ENCODE results near the gene NRXN3.

Gene NRXN3

GRCh38 chr14:79575032-79575431 lies 1404.9 kb downstream of the NRXN3 start:
- DNase-seq: no peak

DNA sequence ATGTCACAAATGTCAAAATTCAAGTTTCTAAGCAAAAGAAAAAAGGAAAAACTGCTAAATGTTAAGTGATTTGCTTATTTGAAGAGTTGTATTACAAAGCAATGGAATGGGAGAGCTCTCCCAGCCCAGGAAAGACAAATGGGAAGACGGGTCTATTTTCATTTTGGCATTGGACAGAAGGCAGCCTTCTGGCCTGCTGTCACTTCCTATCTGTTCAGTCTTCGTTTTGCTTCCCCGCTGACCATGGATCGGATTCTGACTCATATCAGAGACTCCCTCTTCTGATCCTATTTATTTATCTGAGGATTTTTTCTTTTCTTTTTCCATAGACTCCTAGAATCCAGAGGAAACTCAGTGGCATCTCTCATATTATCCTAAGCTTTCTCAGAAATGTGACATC lies 1406.3 kb downstream of the NRXN3 start:
- no peak for DNase-seq

DNA sequence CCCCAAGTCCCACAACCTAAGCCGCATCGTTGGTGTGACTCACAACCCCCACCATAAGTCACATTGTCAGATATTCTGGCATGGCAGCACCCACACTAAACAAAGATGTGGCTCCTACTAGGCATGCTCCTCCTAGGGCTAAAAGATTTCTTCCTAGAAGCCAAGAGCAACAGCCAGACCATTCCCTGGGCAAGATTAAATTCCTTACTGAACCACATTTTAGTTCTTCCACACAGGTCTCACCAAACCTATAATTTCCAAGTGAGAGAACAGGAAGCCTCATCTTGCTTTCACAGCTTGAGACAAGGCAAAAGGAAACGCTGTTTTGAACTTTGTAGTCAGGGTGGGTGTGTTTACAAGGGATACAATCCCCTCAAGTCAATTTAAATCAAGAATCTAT lies 1408.3 kb downstream of the NRXN3 start:
- DNase-seq: no peak

DNA sequence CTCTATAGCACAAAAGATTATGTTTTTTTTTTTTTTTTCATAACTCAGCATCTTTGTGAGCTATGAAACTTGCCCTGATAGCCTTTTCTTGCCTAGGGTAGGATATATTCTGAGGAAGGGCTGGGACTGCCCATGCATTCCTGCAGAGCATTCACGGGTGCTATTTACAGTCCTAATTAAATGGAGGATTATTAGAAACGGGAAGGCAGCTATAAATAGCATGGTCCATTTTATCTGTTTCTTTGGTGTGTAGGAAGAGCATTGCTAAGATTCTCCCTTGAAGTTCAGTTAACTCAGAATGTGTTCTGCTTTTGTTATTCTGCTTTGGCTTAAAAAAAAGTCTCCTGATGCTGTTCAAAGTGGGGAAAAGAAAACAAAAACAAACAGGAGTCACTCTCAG lies 1410.2 kb downstream of the NRXN3 start:
- DNase-seq: no peak

DNA sequence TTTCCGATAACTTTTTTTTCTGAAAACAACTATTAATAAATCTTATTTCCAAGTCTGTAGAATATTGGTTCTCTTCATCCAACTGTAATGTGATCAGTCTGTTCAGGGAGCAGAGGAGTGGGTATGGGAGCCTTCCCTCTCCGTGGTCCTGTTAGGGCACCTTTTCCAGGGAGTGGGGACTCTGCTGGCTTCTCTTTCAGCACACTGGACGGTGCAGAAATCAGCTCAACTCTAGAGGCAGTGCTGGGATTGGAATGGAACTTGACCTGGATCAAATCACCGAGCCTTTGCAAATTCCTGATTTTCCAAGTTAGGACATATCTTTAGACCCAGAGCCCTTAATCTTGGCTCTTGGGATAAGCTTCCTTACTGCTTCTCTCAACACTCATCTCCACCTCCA lies 1410.7 kb downstream of the NRXN3 start:
- no peak for DNase-seq

GRCh38 chr14:79581912-79582576 lies 1411.9 kb downstream of the NRXN3 start:
- DNase-seq: no peak

GRCh38 chr14:79583738-79584408 lies 1413.7 kb downstream of the NRXN3 start:
- no peak for DNase-seq

DNA sequence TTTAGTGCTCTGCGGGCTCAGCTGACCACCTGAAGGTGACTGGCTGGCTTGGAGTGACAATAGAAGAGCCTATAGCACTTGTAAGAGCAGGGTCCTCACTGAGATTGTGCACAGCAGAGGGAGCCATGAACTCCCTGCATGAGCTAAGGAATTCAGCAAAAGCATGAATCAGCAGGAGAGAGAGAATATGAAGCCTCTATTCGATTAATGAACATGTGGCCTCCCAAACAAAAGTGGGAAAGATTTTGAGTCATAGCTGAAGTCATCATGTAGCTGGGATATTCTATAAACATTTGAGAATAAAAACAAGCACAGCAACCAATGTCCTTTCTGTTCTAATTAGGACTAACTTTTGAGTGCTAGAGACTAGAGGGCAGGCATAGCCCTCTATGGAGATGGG lies 1414.5 kb downstream of the NRXN3 start:
- DNase-seq: no peak

DNA sequence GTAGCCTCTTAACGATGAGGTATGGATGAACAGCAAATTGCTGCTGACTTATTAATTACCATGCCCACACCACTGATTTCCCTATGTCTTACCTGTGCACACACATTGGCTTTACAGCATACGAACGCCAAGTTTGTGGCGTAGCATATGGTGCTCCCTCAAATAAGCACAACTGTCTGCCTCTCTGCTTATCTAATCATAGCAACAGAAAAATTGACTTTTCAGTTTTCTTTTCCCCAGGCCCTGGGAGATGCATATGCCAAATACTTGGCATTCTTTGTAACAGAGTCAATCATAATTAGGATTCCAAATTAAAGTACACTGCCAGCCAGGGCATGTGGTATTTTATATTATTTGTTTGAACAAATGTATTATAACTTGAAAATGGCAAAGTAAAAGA lies 1415.7 kb downstream of the NRXN3 start:
- DNase-seq: no peak

- DNase-seq: no peak
Measured at GRCh38 chr14:79586416-79586815, 1416.2 kb downstream of the NRXN3 start.

GRCh38 chr14:79586989-79587598 lies 1416.9 kb downstream of the NRXN3 start:
- no peak for DNase-seq

DNA sequence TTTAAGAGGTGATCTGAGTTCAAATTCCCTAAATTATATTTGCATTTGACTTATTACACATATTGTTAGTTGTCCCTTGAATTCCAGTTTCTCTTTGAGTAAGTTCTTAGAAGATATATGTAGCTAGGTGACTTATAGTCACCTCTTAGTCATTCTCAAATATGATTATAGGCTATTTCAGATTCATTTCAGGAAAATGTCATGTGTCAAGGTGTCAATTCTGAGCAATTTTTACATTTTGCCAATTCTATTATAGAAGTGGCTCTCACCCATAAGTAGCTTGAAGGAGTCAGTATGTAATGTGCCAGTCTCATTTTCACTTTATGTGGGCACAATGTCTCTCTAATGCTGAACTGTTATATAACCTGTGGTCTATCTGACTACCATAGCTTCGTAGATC lies 1417.7 kb downstream of the NRXN3 start:
- DNase-seq: no peak

- no peak for DNase-seq
Measured at GRCh38 chr14:79588398-79588797, 1418.2 kb downstream of the NRXN3 start.

DNA sequence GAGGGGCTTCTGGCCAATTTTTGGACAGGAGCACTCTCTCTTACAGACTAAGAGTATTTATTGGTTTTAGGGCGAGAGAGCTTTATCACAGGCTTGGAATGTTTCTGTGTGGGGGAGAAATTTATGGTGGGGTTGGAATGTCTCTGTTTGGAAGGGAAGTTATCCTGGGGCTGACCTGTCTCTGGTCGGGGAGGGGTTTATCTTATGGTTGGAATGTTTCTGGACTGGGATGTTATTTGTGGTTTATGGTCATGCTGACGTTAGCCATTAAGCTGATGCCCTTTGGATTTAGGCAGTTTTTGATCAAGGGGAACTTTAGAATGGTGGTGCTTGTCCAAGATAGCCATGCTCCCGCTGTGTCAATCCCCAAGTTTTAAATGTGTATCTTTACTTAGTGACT lies 1426.4 kb downstream of the NRXN3 start:
- no peak for DNase-seq

- no peak for DNase-seq
Measured at GRCh38 chr14:79597566-79597965, 1427.4 kb downstream of the NRXN3 start.

GRCh38 chr14:79598339-79598738 lies 1428.2 kb downstream of the NRXN3 start:
- DNase-seq: no peak

- DNase-seq: no peak
Measured at GRCh38 chr14:79599239-79599638, 1429.1 kb downstream of the NRXN3 start.

DNA sequence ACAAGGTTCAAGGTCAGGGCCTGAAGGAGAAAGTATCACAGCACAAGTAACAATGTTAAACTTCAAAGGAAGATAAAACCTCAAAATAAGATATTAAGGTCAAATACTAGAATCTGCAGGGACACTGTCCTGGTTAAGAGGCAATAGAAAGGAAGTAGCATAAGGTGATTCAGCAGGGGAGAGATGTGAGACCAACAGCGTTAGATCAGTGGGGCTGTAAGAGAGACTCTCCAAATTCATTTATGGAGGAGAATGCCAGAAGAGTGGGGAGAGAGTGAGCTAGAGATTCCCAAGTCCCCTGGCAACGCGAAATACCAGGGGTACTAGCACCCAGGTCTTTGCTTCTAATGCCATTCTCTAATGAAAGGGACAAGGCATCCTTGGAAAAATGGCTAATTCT lies 1430.2 kb downstream of the NRXN3 start:
- no peak for DNase-seq

DNA sequence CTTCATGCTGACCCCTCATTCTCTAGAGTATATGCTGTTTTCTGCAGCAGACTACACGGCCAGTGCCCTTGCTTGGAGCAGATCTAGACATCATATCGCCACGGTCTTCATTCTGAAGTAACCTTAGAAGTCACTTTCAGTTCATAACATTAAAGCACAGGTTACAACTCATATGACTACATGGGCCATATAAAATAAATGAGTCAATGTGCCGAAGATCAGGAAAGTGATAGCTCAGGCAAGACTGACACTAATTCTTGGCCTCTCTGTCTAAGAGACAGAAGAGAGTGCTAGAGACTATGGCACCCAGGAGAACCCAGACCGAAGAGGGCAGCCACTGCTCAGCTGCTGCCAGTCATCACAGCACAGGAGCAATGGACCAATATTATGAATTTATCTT lies 1431.4 kb downstream of the NRXN3 start:
- no peak for DNase-seq

- no peak for DNase-seq
Measured at GRCh38 chr14:79602045-79602444, 1431.9 kb downstream of the NRXN3 start.

GRCh38 chr14:79602742-79603141 lies 1432.6 kb downstream of the NRXN3 start:
- no peak for DNase-seq

- DNase-seq: no peak
Measured at GRCh38 chr14:79605849-79606248, 1435.7 kb downstream of the NRXN3 start.

DNA sequence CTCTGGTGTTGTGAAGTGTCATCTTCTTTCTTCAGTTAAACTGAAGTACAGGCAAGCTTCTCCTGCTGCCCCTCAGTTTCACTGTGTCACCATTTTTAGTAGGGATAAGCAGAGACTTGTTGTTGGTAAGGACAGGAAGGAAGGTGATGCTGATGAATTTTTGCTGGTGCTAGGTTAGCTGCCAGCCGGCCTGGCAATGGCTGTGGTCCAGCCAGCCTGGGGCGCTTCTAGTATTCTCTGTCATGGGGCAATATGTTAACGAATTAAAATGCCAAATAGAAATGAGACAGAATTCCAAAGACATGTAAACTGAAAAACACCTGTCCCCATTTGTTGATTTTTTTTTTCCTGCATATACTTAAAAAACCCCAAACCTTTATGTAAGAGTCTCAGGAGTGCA lies 1438.3 kb downstream of the NRXN3 start:
- no peak for DNase-seq

- no peak for DNase-seq
Measured at GRCh38 chr14:79613625-79614024, 1443.5 kb downstream of the NRXN3 start.

GRCh38 chr14:79614448-79614847 lies 1444.3 kb downstream of the NRXN3 start:
- no peak for DNase-seq

Measured in NCI-H2029 (cell line).